Measurements from ENCODE around the gene CFAP61. TPM values are rescaled to one million over a fixed set of nuclear protein-coding genes. Genes with fewer than 3 reads are reported as not detected.

The CFAP61 gene
- total RNA-seq, 1 donor from 2014 or later, result not detected

DNA sequence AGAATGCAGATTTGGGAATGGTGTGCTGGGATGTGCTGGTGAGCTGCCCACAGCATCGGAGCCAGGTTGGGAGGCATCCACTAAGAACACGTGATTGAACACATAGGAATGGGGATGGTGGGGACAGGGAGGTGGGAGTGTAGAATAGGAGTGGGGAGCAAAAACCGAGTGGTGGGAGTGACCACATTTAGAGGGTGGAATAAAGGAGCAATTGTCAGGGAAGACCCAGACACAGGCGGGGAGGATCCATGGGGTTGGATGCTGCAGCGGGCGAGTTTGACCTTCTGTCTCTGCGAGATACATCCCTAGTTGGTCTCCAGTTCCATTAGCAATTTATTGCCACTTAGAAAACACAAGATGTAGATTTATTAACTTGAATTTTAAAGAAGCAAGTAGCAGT lies 30.5 kb upstream of the CFAP61 start:
- TF ChIP-seq, protein P1, sequence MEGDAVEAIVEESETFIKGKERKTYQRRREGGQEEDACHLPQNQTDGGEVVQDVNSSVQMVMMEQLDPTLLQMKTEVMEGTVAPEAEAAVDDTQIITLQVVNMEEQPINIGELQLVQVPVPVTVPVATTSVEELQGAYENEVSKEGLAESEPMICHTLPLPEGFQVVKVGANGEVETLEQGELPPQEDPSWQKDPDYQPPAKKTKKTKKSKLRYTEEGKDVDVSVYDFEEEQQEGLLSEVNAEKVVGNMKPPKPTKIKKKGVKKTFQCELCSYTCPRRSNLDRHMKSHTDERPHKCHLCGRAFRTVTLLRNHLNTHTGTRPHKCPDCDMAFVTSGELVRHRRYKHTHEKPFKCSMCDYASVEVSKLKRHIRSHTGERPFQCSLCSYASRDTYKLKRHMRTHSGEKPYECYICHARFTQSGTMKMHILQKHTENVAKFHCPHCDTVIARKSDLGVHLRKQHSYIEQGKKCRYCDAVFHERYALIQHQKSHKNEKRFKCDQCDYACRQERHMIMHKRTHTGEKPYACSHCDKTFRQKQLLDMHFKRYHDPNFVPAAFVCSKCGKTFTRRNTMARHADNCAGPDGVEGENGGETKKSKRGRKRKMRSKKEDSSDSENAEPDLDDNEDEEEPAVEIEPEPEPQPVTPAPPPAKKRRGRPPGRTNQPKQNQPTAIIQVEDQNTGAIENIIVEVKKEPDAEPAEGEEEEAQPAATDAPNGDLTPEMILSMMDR (conservative IDR thresholded peaks at IDR 0.05; ENCODE audit: low read depth, low read length), result no peak
- no peak overlapping the region for H3K4me3 ChIP-seq (ENCODE audit: low read depth, low read length)
- no peak for DNase-seq (ENCODE audit: low read depth)

GRCh38 chr20:20022498-20022897 lies 29.8 kb upstream of the CFAP61 start:
- TF ChIP-seq, protein P1 (conservative IDR thresholded peaks at IDR 0.05; ENCODE audit: low read depth, low read length), result no peak
- no peak for DNase-seq (ENCODE audit: low read depth)
- no peak overlapping the region for H3K4me3 ChIP-seq (ENCODE audit: low read depth, low read length)

DNA sequence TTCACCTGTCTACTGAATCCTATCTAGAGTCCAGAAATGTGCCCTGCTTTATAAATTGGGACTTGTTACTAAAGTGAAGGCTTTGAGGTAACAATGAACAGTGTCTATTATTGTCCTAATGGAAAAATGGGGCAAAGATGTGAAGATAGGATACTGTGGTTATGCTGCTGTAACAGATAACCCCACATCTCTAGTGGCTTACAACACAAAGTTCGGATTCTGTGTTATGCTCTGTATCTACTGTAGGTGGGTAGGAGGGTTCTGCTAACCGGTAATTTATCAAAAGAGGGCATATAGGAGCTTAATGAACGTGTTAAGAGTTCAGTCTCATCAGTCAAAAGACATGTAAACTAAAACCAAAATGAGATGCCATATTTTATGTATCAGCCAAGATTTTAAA lies 28.9 kb upstream of the CFAP61 start:
- no peak overlapping the region for H3K4me3 ChIP-seq (ENCODE audit: low read depth, low read length)
- TF ChIP-seq, protein P1 (conservative IDR thresholded peaks at IDR 0.05; ENCODE audit: low read depth, low read length), result no peak
- no peak for DNase-seq (ENCODE audit: low read depth)

DNA sequence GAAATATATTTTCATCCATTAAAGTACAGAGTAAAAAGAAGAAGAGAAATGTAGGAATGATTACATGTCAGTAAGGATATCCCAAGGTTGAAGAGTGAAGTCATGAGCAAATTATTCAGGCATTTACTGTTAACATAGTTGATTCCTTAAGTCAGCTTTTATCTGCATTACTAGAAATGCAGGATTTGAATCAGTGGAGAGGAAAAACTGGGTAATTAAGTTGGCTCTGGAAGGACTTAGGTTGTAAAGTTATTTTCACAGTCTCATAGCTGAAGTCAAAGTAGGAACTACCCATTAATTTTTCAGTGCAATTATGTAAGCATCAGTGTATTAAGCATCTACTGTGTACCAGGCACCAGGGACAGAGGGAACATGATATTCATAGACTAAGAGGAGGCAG lies 27.4 kb upstream of the CFAP61 start:
- TF ChIP-seq, protein P1 (conservative IDR thresholded peaks at IDR 0.05; ENCODE audit: low read depth, low read length), result no peak
- H3K4me3 ChIP-seq (ENCODE audit: low read depth, low read length), result no peak overlapping the region
- DNase-seq (ENCODE audit: low read depth), result peak; percentile 75

GRCh38 chr20:20027284-20027683 lies 25.0 kb upstream of the CFAP61 start:
- TF ChIP-seq, protein P1 (conservative IDR thresholded peaks at IDR 0.05; ENCODE audit: low read depth, low read length), result no peak
- DNase-seq (ENCODE audit: low read depth), result no peak
- H3K4me3 ChIP-seq (ENCODE audit: low read depth, low read length), result no peak overlapping the region

DNA sequence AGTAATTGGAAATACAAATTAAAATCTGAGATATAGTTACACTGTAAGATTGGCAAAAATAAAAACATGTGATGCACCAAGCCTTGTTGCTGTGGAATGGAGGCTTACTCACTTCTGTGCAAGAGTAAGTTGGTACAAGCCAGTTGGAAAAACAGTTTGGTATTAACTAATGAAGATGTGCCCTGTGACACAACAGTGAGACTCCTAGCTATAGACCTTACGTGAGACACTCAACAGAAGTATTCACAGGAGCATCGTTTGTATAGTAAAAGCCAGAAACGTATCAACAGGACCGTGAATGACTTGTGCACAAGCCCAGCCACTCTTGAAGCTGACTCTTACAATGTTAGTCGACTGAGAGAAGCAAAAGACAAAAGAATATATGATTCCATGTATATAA lies 20.5 kb upstream of the CFAP61 start:
- H3K4me3 ChIP-seq (ENCODE audit: low read depth, low read length), result no peak overlapping the region
- TF ChIP-seq, protein P1 (conservative IDR thresholded peaks at IDR 0.05; ENCODE audit: low read depth, low read length), result no peak
- DNase-seq (ENCODE audit: low read depth), result no peak

DNA sequence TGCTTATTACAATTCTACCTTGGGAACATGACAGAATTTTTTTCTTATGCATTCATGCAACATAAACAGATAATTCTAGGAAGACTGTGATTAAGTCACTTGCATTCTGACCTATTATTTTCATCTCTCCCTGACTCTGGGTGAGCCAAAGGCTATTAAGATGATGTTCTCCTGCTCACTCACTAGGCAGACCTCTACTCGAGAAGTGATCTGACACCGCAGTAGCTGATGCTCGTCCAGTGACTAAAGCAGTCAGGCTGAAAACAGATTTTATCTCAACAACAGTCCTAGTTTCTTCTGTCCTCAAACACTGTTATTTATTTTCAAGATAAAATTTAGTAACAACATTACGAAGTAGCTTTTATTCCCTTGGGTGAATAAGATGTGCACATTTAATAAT lies 17.8 kb upstream of the CFAP61 start:
- TF ChIP-seq, protein P1 (conservative IDR thresholded peaks at IDR 0.05; ENCODE audit: low read depth, low read length), result no peak
- no peak for DNase-seq (ENCODE audit: low read depth)
- no peak overlapping the region for H3K4me3 ChIP-seq (ENCODE audit: low read depth, low read length)

All from epithelial cell of proximal tubule (primary cell).